Astrocyte of the spinal cord (primary cell): ENCODE data around the gene HSD17B13.

Source experiments
- DNase-seq: peaks from one replicate; pipeline ENCODE4 v3.0.0; 2011; ENCODE audit warnings: low read depth, low spot score
- H3K4me3 ChIP-seq: 2 replicates; pipeline ENCODE4 v1.5.1; 2011; ENCODE audit warnings: low read depth, mild to moderate bottlenecking, low read length, moderate library complexity
- in situ Hi-C: cut with HindIII; loops from 2 replicates; pipeline ENCODE4 v1.10.0; 2017; ENCODE audit warnings: low sequenced_read_pairs
- TF ChIP-seq, protein P1 (sequence below): IDR thresholded peaks from 2 replicates; pipeline ENCODE4 v1.5.1; 2012; ENCODE audit warnings: low read depth, mild to moderate bottlenecking, low read length, inconsistent platforms

The HSD17B13 gene

DNA sequence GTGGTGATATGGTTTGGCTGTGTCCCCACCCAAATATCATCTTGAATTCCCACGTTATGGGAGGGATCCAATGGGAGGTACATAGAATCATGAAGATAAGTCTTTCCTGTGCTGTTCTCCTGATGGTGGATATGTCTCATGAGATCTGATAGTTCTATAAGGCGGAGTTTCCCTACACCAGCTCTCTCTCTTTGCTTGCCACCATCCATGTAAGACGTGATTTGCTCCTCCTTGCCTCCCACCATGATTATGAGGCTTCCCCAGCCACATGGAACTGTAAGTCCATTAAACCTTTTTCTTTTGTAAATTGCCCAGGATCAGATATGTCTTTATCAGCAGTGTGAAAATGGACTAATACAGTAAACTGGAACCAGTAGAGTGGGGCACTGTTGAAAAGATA is 39.5 kb downstream of the HSD17B13 start:
- in situ Hi-C loops = no loop called here
- TF ChIP-seq, protein P1, sequence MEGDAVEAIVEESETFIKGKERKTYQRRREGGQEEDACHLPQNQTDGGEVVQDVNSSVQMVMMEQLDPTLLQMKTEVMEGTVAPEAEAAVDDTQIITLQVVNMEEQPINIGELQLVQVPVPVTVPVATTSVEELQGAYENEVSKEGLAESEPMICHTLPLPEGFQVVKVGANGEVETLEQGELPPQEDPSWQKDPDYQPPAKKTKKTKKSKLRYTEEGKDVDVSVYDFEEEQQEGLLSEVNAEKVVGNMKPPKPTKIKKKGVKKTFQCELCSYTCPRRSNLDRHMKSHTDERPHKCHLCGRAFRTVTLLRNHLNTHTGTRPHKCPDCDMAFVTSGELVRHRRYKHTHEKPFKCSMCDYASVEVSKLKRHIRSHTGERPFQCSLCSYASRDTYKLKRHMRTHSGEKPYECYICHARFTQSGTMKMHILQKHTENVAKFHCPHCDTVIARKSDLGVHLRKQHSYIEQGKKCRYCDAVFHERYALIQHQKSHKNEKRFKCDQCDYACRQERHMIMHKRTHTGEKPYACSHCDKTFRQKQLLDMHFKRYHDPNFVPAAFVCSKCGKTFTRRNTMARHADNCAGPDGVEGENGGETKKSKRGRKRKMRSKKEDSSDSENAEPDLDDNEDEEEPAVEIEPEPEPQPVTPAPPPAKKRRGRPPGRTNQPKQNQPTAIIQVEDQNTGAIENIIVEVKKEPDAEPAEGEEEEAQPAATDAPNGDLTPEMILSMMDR = no peak
- no peak overlapping the region for H3K4me3 ChIP-seq
- DNase-seq = no peak

DNA sequence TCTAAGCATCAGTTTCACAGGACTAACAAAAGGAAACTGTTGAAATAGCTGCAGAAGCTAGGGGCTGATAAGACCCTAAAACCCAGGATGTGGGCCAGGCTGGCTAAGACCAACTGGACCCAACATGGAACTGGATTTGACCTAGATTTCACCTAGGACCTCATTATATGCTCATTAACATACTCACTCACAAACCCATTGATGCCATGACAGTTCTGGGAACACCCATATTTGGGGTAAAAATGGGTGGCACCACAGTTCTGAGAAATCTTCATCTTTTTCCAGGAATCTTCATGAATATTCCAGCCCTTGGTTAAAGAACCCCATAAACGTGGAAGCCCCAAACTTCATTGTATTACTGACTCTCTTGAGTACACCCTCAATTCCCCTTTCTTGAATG is 41.1 kb downstream of the HSD17B13 start:
- in situ Hi-C loops = no loop called here
- no peak for DNase-seq
- TF ChIP-seq, protein P1 = no peak
- H3K4me3 ChIP-seq = no peak overlapping the region

DNA sequence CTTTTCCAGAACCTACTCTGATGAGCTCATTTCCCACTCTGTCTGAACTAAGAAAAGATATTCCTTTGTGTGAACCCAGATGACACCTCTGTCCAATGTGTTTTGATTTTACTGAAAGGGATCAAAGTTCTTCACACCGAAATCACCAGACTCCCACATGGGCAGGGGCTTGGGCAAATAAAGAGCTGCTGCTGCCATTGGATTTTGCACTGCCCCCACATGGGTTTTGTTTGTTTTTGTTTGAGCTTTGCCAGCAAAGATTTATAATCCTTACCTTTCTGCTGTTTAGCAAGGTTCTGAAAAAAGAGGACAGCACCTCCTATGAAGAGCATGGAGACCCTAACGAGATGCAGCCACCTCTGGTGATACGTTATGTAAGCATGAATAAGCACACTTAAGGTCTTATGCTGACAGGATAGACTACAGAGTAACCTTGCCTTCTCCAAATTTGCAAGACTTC is 44.3 kb downstream of the HSD17B13 start:
- TF ChIP-seq, protein P1 = no peak

DNA sequence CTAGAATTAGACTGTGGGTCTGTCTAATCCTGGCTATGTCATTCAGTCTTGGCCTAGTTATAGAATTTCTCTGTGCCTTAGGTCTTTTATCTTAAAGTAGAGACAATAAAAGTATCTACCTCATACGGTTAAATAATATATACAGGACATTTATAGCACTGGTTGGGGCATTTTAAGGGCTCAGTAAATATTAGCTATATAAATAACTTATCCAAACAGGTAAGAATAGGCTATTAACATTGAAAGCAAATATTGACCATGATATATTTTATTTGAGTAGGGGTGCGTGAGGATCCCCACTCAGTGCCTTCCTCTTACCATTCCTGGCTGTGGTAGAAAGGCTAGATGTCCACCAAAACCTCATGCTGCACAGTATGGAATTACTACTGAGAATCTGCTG is 47.4 kb downstream of the HSD17B13 start:
- TF ChIP-seq, protein P1 = no peak
- in situ Hi-C loops = no loop called here
- DNase-seq = no peak
- no peak overlapping the region for H3K4me3 ChIP-seq

More for the DNA sequence above, 44.3 kb downstream of the HSD17B13 start:
- in situ Hi-C loops = no loop called here
- DNase-seq = no peak
- H3K4me3 ChIP-seq = no peak overlapping the region

DNA sequence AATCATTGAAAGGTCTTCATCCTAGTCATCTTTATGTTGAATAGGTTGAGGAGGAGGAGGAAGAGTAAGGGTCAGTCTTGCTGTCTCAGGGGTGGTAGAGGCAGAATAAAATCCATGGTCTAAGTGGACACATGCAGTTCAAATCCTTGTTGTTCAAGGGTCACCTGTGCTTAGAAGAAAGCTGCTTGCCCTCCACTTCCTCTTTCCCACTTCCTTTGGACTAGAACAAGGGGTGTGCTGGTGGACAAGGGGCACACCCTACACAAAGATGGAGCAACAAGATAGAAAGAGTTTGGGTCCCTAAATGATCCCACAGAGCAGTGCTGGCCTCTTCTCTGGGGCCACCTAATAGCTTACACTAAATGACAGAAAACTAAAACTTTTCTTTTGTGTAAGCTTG is 47.9 kb downstream of the HSD17B13 start:
- DNase-seq = no peak
- TF ChIP-seq, protein P1 = no peak
- no peak overlapping the region for H3K4me3 ChIP-seq
- in situ Hi-C loops = no loop called here

DNA sequence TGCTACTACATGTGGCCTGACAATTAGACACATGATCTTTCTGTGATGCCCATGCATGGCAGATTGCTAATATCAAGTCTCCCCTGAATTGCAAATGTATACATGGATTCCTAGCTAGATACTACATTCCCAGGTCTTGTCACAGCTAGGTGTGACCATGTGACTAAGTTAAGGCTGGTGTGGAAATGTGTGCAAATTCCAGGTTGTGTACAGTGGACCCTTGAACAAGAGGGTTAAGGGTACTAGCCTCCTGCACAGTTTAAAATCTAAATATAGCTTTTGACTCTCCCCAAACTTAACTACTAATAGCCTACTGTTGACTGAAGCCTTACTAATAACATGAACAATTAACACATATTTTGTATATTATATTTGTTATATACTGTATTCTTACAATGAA is 48.4 kb downstream of the HSD17B13 start:
- in situ Hi-C loops = no loop called here
- no peak for DNase-seq
- TF ChIP-seq, protein P1 = no peak
- no peak overlapping the region for H3K4me3 ChIP-seq

DNA sequence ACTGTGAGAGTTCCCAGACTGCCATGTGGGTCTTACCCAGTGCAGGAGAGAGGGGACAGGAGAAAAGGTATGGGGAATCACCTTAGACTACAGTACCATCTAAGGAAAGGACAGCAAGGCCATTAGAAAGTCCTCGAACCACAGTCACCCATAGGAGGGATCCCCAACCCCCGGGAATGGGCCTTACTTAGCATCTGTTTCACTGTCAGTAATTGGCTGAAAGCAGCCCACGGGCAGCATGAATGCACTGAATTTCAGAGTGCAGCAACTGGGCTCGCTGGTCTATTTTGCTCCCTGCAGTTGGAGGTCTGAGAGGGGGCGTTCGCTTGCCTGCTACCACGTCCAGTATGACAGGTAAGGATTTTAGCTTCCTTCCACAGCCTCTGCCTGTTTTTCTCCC is 51.9 kb downstream of the HSD17B13 start:
- DNase-seq = no peak
- TF ChIP-seq, protein P1 = no peak
- H3K4me3 ChIP-seq = no peak overlapping the region
- in situ Hi-C loops = no loop called here
